ENCODE results near the gene SMC3.

GRCh38 chr10:110625951-110626855, 58.7 kb downstream of the SMC3 start:
- no peak for TF ChIP-seq POLR2A (IDR thresholded peaks at IDR 0.05; ENCODE audit: low read depth, low read length)
- no peak for TF ChIP-seq POLR2AphosphoS5 (IDR thresholded peaks at IDR 0.05; ENCODE audit: low read depth, low read length)

Measured in GM12892 (cell line).